Heart left ventricle (tissue), 13 donors: ENCODE data around the gene MRI1.
A peak's percentile ranks its signal among the peaks of the same experiment; 100 is the strongest.

Source experiments
- CTCF ChIP-seq, 12 donors: fragments of 200-600 bp; sonication (generic) in 4 of 12; IDR thresholded peaks; one replicate each; pipeline versions ENCODE4 v1.5.0 to v1.8.0; 2018 to 2022; ENCODE audit warnings: antibody characterized with exemption in 12 of 12, mild to moderate bottlenecking in 5 of 12
- POLR2A ChIP-seq, 2 donors: fragments of 450-650 bp; IDR thresholded peaks; one replicate each; pipeline ENCODE4 v1.6.1; 2017; ENCODE audit warnings: antibody characterized with exemption in 2 of 2, mild to moderate bottlenecking in 2 of 2, moderate library complexity in 2 of 2
- donor health status: ischemic (EF 13 %, LVEDD 7.1; RV severe dilation, severe dysfunction).
- donor health status: DM: no; HTN: yes; CAD: no.
- donor health status: DM: no; HTN: no; CAD: no.
- donor health status: ischemic (EF 25% LVEDD 6.9; RV normal size, moderate dysfunction).
- donor health status: ischemic (EF 25% LVEDD 5.7; RV mildly dilated, moderate dysfunction).
- donor health status: ischemic (EF 35%, LVEDD 5.7; RV mildly dilated, moderate dysfunction).
- donor health status: nonischemic (EF 11% LVEDD 7.7; RV severe dilation, severe dysfunction).
- donor health status: DM: yes; HTN: yes; CAD: no.
- donor health status: PGD.
- donor health status: ischemic (EF 29% LVEDD 5.4; RV normal size, mild dysfunction).
- donor health status: nonischemic (EF 23%, LVEDD 6.1; RV moderate dilation, normal function).

- TF ChIP-seq CTCF (IDR thresholded peaks at IDR 0.05) (no peak), POLR2A (IDR thresholded peaks at IDR 0.05) (peak in 1 of 2 donors; percentile 33)
Observed at GRCh38 chr19:13764101-13764807, at the start of gene MRI1.
